H1 (cell line): ENCODE measurements around the gene TMA7. TPM values are rescaled to one million over a fixed set of nuclear protein-coding genes. Genes with fewer than 3 reads are reported as not detected.

ENCODE experiments used
- CTCF ChIA-PET: fragments of 300-600 bp; sonication (Branson Sonifier 250); formaldehyde crosslinking; loops from one replicate; lab custom pipeline; 2021; ENCODE audit not compliant: partially characterized antibody; lab: Charles Lee
- POLR2A ChIA-PET: fragments of 300-600 bp; sonication (Branson Sonifier 250); formaldehyde crosslinking; loops from one replicate; lab custom pipeline; 2021; ENCODE audit warnings: inconsistent platforms; ENCODE audit not compliant: partially characterized antibody; lab: Charles Lee
- DNase-seq, 2 experiments: peaks; one replicate each; pipeline versions ENCODE4 v3.0.0 to v3.0.0-alpha.2; 2010 to 2022; ENCODE audit warnings: low spot score in 2 of 2, low read depth in 1 of 2, mixed read lengths in 1 of 2
- FAIRE-seq: peaks from 2 replicates; lab custom pipeline; 2011; peaks lifted over from hg19 to GRCh38; lab: Jason Lieb, UNC
- H2AFZ ChIP-seq: 2 replicates; pipeline ENCODE4 v1.8.1; 2012; ENCODE audit warnings: low read length, inconsistent platforms
- H2AK5ac ChIP-seq: 2 replicates; pipeline ENCODE4 v1.6.1; 2013; ENCODE audit warnings: low read depth, low read length
- H2BK120ac ChIP-seq: replicated peaks from 2 replicates; pipeline ENCODE3; 2013; ENCODE audit warnings: low read depth, low read length, inconsistent platforms
- H2BK12ac ChIP-seq: 2 replicates; pipeline ENCODE4 v1.6.1; 2013; ENCODE audit warnings: low read depth, low read length
- H2BK15ac ChIP-seq: 2 replicates; pipeline ENCODE4 v1.6.1; 2013; ENCODE audit warnings: low read length
- H2BK20ac ChIP-seq: 2 replicates; pipeline ENCODE4 v1.6.1; 2013; ENCODE audit warnings: low read length
- H2BK5ac ChIP-seq: 2 replicates; pipeline ENCODE4 v1.6.1; 2013; ENCODE audit warnings: low read depth, low read length
- H3K14ac ChIP-seq: 2 replicates; pipeline ENCODE4 v1.6.1; 2013; ENCODE audit warnings: inconsistent platforms; ENCODE audit not compliant: insufficient read length
- H3K18ac ChIP-seq: 2 replicates; pipeline ENCODE4 v1.6.1; 2013; ENCODE audit warnings: low read length; ENCODE audit errors: extremely low read depth
- H3K23ac ChIP-seq: 2 replicates; pipeline ENCODE4 v1.6.1; 2013; ENCODE audit warnings: inconsistent platforms; ENCODE audit not compliant: insufficient read length
- H3K23me2 ChIP-seq: 2 replicates; pipeline ENCODE4 v1.6.1; 2013; ENCODE audit warnings: low read depth, low read length
- H3K27ac ChIP-seq: 2 replicates; pipeline ENCODE4 v1.6.1; 2011; ENCODE audit warnings: low read depth, low read length, inconsistent platforms
- H3K27me3 ChIP-seq, 4 experiments: replicated peaks in 1 of 4; 1 replicate in 1 of 4; 2 replicates in 3 of 4; pipeline versions ENCODE4 v1.6.1 to v1.8.1; 2011 to 2013; ENCODE audit warnings: low read length in 3 of 4, mild to moderate bottlenecking in 3 of 4, inconsistent platforms in 2 of 4, mixed read lengths in 2 of 4, moderate library complexity in 1 of 4; ENCODE audit not compliant: control insufficient read depth in 3 of 4, insufficient read depth in 3 of 4; ENCODE audit errors: extremely low read depth in 1 of 4
- H3K36me3 ChIP-seq, 4 experiments: 2 replicates each; pipeline versions ENCODE4 v1.6.1 to v1.8.1; 2011 to 2013; ENCODE audit warnings: mild to moderate bottlenecking in 4 of 4, low read length in 3 of 4, moderate library complexity in 2 of 4, control low read depth in 1 of 4, inconsistent platforms in 1 of 4; ENCODE audit not compliant: insufficient read depth in 4 of 4, control insufficient read depth in 2 of 4
- H3K4ac ChIP-seq: replicated peaks from 2 replicates; pipeline ENCODE3; 2013; ENCODE audit warnings: low read length, low read depth, mixed read lengths, inconsistent platforms; ENCODE audit not compliant: insufficient read length
- H3K4me1 ChIP-seq, 4 experiments: replicated peaks in 1 of 4; 1 replicate in 1 of 4; 2 replicates in 3 of 4; pipeline versions ENCODE4 v1.6.1 to v1.8.1; 2011 to 2013; ENCODE audit warnings: low read length in 3 of 4, inconsistent platforms in 2 of 4, mixed read lengths in 1 of 4; ENCODE audit not compliant: insufficient read depth in 4 of 4, control insufficient read depth in 3 of 4
- H3K4me2 ChIP-seq, 2 experiments: 2 replicates each; pipeline versions ENCODE4 v1.6.1 to v1.8.1; 2011 to 2013; ENCODE audit warnings: low read depth in 2 of 2, low read length in 2 of 2, control low read depth in 1 of 2, inconsistent platforms in 1 of 2, mild to moderate bottlenecking in 1 of 2; ENCODE audit not compliant: insufficient read depth in 1 of 2
- H3K4me3 ChIP-seq, 4 experiments: fragments of 200-600, 300-600 bp in 1 of 4; sonication (generic), shearing (Covaris generic), sonication (Bioruptor Twin) in 1 of 4; 2 replicates each; pipeline versions ENCODE4 v1.5.1 to v1.8.1; 2011 to 2016; ENCODE audit warnings: low read length in 4 of 4, low read depth in 3 of 4, control low read depth in 2 of 4, inconsistent platforms in 2 of 4, mild to moderate bottlenecking in 2 of 4, mixed read lengths in 1 of 4, moderate library complexity in 1 of 4; ENCODE audit not compliant: insufficient read depth in 2 of 4; ENCODE audit errors: extremely low read depth in 1 of 4
- H3K56ac ChIP-seq: replicated peaks from 2 replicates; pipeline ENCODE3; 2013; ENCODE audit warnings: low read depth, mild to moderate bottlenecking, mixed read lengths, low read length, inconsistent platforms; ENCODE audit not compliant: insufficient read length
- H3K79me1 ChIP-seq: 2 replicates; pipeline ENCODE4 v1.6.1; 2013; ENCODE audit warnings: low read depth, low read length, control low read depth
- H3K79me2 ChIP-seq, 2 experiments: 2 replicates each; pipeline versions ENCODE4 v1.6.1 to v1.8.1; 2012 to 2013; ENCODE audit warnings: low read length in 2 of 2, mild to moderate bottlenecking in 2 of 2, inconsistent platforms in 1 of 2; ENCODE audit not compliant: insufficient read depth in 2 of 2, control insufficient read depth in 1 of 2
- H3K9ac ChIP-seq, 4 experiments: replicated peaks in 1 of 4; 1 replicate in 1 of 4; 2 replicates in 3 of 4; pipeline versions ENCODE4 v1.6.1 to v1.8.1; 2011 to 2013; ENCODE audit warnings: low read depth in 3 of 4, low read length in 3 of 4, control low read depth in 2 of 4, mild to moderate bottlenecking in 2 of 4, moderate library complexity in 2 of 4, inconsistent platforms in 1 of 4; ENCODE audit errors: extremely low read depth in 1 of 4
- H3K9me3 ChIP-seq, 2 experiments: 2 replicates each; pipeline versions ENCODE4 v1.6.1 to v1.8.1; 2012 to 2013; ENCODE audit warnings: mild to moderate bottlenecking in 2 of 2, moderate library complexity in 2 of 2, control low read depth in 1 of 2, inconsistent platforms in 1 of 2, low read depth in 1 of 2, low read length in 1 of 2, mixed read lengths in 1 of 2; ENCODE audit not compliant: insufficient read depth in 2 of 2
- H4K20me1 ChIP-seq, 2 experiments: replicated peaks in 1 of 2; 2 replicates each; pipeline versions ENCODE3 to v1.8.1; 2011 to 2013; ENCODE audit warnings: inconsistent platforms in 2 of 2, low read length in 2 of 2, mild to moderate bottlenecking in 1 of 2; ENCODE audit not compliant: insufficient read depth in 2 of 2, control insufficient read depth in 1 of 2
- H4K5ac ChIP-seq: 2 replicates; pipeline ENCODE4 v1.6.1; 2013; ENCODE audit warnings: low read length, low read depth, mixed read lengths, inconsistent platforms; ENCODE audit not compliant: insufficient read length
- H4K8ac ChIP-seq: 2 replicates; pipeline ENCODE4 v1.8.0; 2013; ENCODE audit warnings: mild to moderate bottlenecking, moderate library complexity, low read length, inconsistent platforms; ENCODE audit not compliant: insufficient read depth; ENCODE audit errors: extremely low read depth
- H4K91ac ChIP-seq: replicated peaks from 2 replicates; pipeline ENCODE3; 2013; ENCODE audit warnings: low read length, mixed read lengths, inconsistent platforms; ENCODE audit not compliant: insufficient read length
- ASH2L ChIP-seq: fragments of 200-600, 300-600 bp; sonication (generic); IDR thresholded peaks from one replicate; pipeline ENCODE4 v1.7.1; 2017; ENCODE audit warnings: low read length
- CHD1 ChIP-seq: IDR thresholded peaks from 2 replicates; pipeline ENCODE4 v1.6.1; 2012; ENCODE audit warnings: low read depth, low read length, improper control_type of control experiment
- CTBP2 ChIP-seq: IDR thresholded peaks from 2 replicates; pipeline ENCODE4 v1.7.0; 2011; ENCODE audit warnings: borderline replicate concordance, mild to moderate bottlenecking, moderate library complexity, mixed read lengths, low read length; ENCODE audit not compliant: insufficient read depth, insufficient read length
- EGR1 ChIP-seq: IDR thresholded peaks from 2 replicates; pipeline ENCODE4 v1.6.1; 2011; ENCODE audit warnings: low read depth, low read length, borderline replicate concordance
- EP300 ChIP-seq, 2 experiments: IDR thresholded peaks; 1 replicate in 1 of 2; 2 replicates in 1 of 2; pipeline ENCODE4 v1.6.1; 2011 to 2012; ENCODE audit warnings: low read depth in 2 of 2, low read length in 2 of 2, mild to moderate bottlenecking in 2 of 2, borderline replicate concordance in 1 of 2, inconsistent platforms in 1 of 2, moderate library complexity in 1 of 2
- EZH2 ChIP-seq: fragments of 200-600 bp; sonication (generic); IDR thresholded peaks from 2 replicates; pipeline ENCODE4 v1.7.1; 2012; ENCODE audit warnings: low read depth, mild to moderate bottlenecking, moderate library complexity, low read length, inconsistent platforms; ENCODE audit not compliant: severe bottlenecking
- GTF2F1 ChIP-seq: IDR thresholded peaks from 2 replicates; pipeline ENCODE4 v1.6.1; 2012; ENCODE audit warnings: low read depth, low read length, improper control_type of control experiment, borderline replicate concordance
- JUN ChIP-seq: IDR thresholded peaks from 2 replicates; pipeline ENCODE4 v1.6.1; 2011; ENCODE audit warnings: low read depth, mild to moderate bottlenecking, improper control_type of control experiment, low read length
- KDM5A ChIP-seq: fragments of 200-600 bp; IDR thresholded peaks from 2 replicates; pipeline ENCODE4 v1.7.1; 2012; ENCODE audit warnings: mild to moderate bottlenecking, low read length, inconsistent platforms, mixed read lengths
- POLR2A ChIP-seq, 2 experiments: IDR thresholded peaks; 1 replicate in 1 of 2; 2 replicates in 1 of 2; pipeline ENCODE4 v1.6.1; 2011; ENCODE audit warnings: low read depth in 2 of 2, low read length in 2 of 2, mild to moderate bottlenecking in 2 of 2; ENCODE audit errors: control extremely low read depth in 1 of 2
- RFX5 ChIP-seq: IDR thresholded peaks from 2 replicates; pipeline ENCODE4 v1.6.1; 2011; ENCODE audit warnings: low read depth, low read length, improper control_type of control experiment, borderline replicate concordance
- SIX5 ChIP-seq: IDR thresholded peaks from 2 replicates; pipeline ENCODE4 v1.6.1; 2011; ENCODE audit warnings: mild to moderate bottlenecking, low read depth, low read length
- SRF ChIP-seq: IDR thresholded peaks from 2 replicates; pipeline ENCODE4 v1.6.1; 2011; ENCODE audit warnings: mild to moderate bottlenecking, low read depth, low read length, moderate library complexity
- TCF12 ChIP-seq: IDR thresholded peaks from 2 replicates; pipeline ENCODE4 v1.6.1; 2011; ENCODE audit warnings: low read depth, mild to moderate bottlenecking, low read length
- TEAD4 ChIP-seq: IDR thresholded peaks from 2 replicates; pipeline ENCODE4 v1.6.1; 2012; ENCODE audit warnings: low read depth, low read length, inconsistent platforms, mixed read lengths
- ZNF274 ChIP-seq: IDR thresholded peaks from 2 replicates; pipeline ENCODE4 v1.7.0; 2012; ENCODE audit warnings: low read length, borderline replicate concordance; ENCODE audit errors: extremely low read depth
- WGBS, 2 experiments: shearing (Covaris generic) in 1 of 2; methylation state at CpG; one replicate each; pipeline versions ENCODE4 v1.1.6 to v1.1.7; 2013 to 2015; ENCODE audit warnings: low lambda C conversion rate in 2 of 2, mixed read lengths in 2 of 2, inconsistent platforms in 1 of 2, low coverage in 1 of 2, missing lambda C conversion rate in 1 of 2; ENCODE audit not compliant: insufficient replicate concordance in 2 of 2, insufficient coverage in 1 of 2, insufficient read length in 1 of 2; ENCODE audit errors: extremely low coverage in 1 of 2, missing lambda C conversion rate in 1 of 2; 5-methylcytosine and 5-hydroxymethylcytosine counted together
- polyA plus RNA-seq, 7 experiments: library from polyadenylated mRNA; depleted of rRNA in 3 of 7; stranded (reverse) in 5 of 7; unstranded in 2 of 7; fragments of >200 nt in 5 of 7; fragments of 200-250 nt in 2 of 7; gene quantifications; 1 replicate in 5 of 7; 2 replicates in 1 of 7; 4 replicates in 1 of 7; pipeline versions ENCODE4 v1.2.1 to v1.2.3, GENCODE V29; 2011 to 2013; ENCODE audit warnings: missing spikeins in 2 of 7, mixed read lengths in 2 of 7
- total RNA-seq: library from RNA; stranded (reverse); fragmentation: NEBNext Ultra II Directional; extraction: Animal tissue kit (Norgen Biotek cat#: 25700); gene quantifications from 2 replicates; pipeline ENCODE4 v1.2.1, GENCODE V29; 2021

Gene TMA7
- total and polyA plus RNA-seq, 2 of the 8 experiments (the other 6 are each of a cell fraction or from before 2014, with no cell fraction given): 138 to 305 TPM

DNA sequence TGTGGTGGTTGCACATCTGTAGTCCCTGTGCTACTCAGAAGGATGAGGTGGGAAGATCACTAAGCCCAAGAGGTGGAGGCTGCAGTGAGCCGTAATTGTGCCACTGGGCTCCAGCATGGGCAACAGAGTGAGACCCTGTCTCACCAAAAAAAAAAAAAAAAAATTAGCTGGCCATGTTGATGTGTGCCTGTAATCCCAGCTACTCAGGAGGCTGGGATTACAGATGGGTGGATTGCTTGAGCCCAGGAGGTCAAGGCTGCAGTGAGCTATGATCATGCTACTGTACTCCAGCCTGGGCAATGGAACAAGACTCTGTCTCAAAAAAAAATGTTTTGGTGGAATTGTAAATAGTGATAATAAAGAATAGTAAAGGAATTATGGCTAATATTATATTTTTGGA is 16.4 kb downstream of the TMA7 start:
- no peak overlapping the region for H2BK15ac ChIP-seq
- no peak overlapping the region for H4K91ac ChIP-seq
- no peak overlapping the region for H3K4me2 ChIP-seq
- H4K5ac ChIP-seq: no peak overlapping the region
- no peak overlapping the region for H3K23ac ChIP-seq
- no peak overlapping the region for H3K9ac ChIP-seq
- H3K18ac ChIP-seq: no peak overlapping the region
- no peaks in the 10 kb centered on the region for H3K79me2 ChIP-seq
- H3K4me1 ChIP-seq: no peaks in the 10 kb centered on the region
- no peaks in the 10 kb centered on the region for H3K9me3 ChIP-seq
- POLR2A ChIA-PET: interaction anchor here (1.0 to 5.5 kb wide), 4 partner anchors 10 to 192 kb away, joined by 3 to 37 read pairs (median 4); partner anchors contain the start of gene ATRIP
- H2AK5ac ChIP-seq: no peak overlapping the region
- no peaks in the 10 kb centered on the region for H4K20me1 ChIP-seq
- DNase-seq (no peak), FAIRE-seq (no peak)
- H3K27me3 ChIP-seq: no peaks in the 10 kb centered on the region
- CTCF ChIA-PET: interaction anchor here (0.7 to 3.3 kb wide), 5 partner anchors 20 to 1036 kb away, joined by 3 to 11 read pairs (median 7); no protein-coding TSS in a partner anchor
- TF ChIP-seq TCF12: no peak
- no peak for TF ChIP-seq EGR1
- no peak for TF ChIP-seq ZNF274
- no peak for TF ChIP-seq KDM5A
- no peak for TF ChIP-seq ASH2L
- no peak for TF ChIP-seq TEAD4
- no peak for TF ChIP-seq GTF2F1
- no peak for TF ChIP-seq JUN
- TF ChIP-seq EZH2: no peak
- no peak for TF ChIP-seq RFX5
- TF ChIP-seq SRF: no peak
- no peak for TF ChIP-seq CTBP2
- no peak for TF ChIP-seq SIX5
- TF ChIP-seq EP300 (IDR thresholded peaks at IDR 0.05; ENCODE audit: borderline replicate concordance in 1 of 2, low read depth in 2 of 2, low read length in 2 of 2): no peak
- no peak for TF ChIP-seq CHD1
- no peak for TF ChIP-seq POLR2A (IDR thresholded peaks at IDR 0.05; ENCODE audit: control extremely low read depth in 1 of 2, low read depth in 2 of 2, low read length in 2 of 2)
- no peak overlapping the region for H3K4ac ChIP-seq
- H3K14ac ChIP-seq: no peak overlapping the region
- H3K4me3 ChIP-seq: no peak overlapping the region
- H3K23me2 ChIP-seq: no peaks in the 10 kb centered on the region
- H2BK120ac ChIP-seq: no peak overlapping the region
- H3K27ac ChIP-seq: no peak overlapping the region
- H2BK20ac ChIP-seq: no peak overlapping the region
- H2BK5ac ChIP-seq: no peak overlapping the region
- H2BK12ac ChIP-seq: no peak overlapping the region
- WGBS, 2 experiments: 100% methylated on average over 1 of the region's 1 CpG; no CpG with 5 or more reads in 1 of the 2 experiments
- no peak overlapping the region for H3K56ac ChIP-seq
- H3K79me1 ChIP-seq: no peaks in the 10 kb centered on the region
- H3K36me3 ChIP-seq: peaks cover 26 to 76% (median 59%) of the 10 kb centered on the region in 4 experiments
- no peak overlapping the region for H4K8ac ChIP-seq
- H2AFZ ChIP-seq: no peak overlapping the region
